CD4-positive, alpha-beta T cell treated with Interleukin-10 for 1 hour (primary cell): Measurements from ENCODE around the gene UBTD2.
"Not testable (repeated sequence)": the region's sequence is repeated elsewhere in the genome, so short reads cannot be mapped to it uniquely, and the experiment has no call there.

Experiments used
- DNase-seq: peaks from one replicate; pipeline ENCODE4 v3.0.0-alpha.2; 2020

UBTD2 gene

DNA sequence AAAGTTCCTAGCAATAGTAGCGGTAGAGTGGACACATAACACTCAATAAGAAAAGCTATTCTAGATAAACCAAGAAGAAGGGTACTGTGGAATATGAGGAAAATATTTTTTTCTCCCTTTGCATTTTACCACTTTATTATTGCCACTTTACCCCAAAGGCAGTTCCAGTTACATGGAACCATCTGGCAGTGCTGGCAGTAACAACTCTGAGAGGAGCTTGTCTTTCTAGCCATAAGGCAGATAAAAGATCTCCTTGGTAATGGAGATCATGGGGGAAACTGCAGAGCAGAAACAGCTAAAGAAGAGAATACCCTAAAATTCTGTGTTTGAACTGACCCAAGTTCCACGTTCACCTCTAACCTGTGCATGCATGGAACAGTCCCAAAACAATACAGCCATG is 38.5 kb downstream of the UBTD2 start:
- DNase-seq, result no peak

DNA sequence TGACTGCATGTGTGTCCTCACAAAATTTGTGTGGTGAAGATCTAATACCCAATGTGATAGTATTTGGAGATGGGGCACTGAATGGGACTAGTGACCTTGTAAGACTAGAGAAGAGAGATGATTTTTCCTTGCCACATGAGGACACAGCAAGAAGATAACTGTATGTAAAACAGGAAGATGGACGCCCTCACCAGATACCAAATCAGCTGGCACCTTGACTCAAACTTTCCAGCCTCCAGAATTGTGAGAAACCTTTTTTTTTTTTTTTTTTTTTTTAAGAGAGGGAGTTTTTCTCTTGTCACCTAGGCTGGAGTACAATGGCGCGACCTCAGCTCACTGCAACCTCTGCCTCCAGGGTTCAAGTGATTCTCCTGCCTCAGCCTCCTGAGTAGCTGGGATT is 40.3 kb downstream of the UBTD2 start:
- no peak for DNase-seq

DNA sequence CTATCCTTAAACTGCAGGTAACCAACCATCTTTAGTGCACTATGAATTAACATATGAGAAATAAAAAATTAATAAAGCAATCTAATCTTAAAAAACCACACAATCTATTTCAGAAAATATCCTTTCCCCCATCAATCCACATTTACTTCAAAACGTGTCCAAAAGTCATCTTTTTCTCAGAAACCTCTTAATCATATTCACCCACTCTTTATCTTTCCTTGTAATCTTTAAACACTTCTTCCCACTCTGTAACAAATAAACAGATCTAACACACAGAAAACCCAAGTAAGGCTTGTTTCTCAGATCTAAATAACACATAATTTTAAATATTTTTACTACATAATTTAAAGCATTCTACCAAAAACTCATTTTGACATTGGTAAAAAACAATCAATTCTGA is 45.2 kb downstream of the UBTD2 start:
- DNase-seq, result no peak

DNA sequence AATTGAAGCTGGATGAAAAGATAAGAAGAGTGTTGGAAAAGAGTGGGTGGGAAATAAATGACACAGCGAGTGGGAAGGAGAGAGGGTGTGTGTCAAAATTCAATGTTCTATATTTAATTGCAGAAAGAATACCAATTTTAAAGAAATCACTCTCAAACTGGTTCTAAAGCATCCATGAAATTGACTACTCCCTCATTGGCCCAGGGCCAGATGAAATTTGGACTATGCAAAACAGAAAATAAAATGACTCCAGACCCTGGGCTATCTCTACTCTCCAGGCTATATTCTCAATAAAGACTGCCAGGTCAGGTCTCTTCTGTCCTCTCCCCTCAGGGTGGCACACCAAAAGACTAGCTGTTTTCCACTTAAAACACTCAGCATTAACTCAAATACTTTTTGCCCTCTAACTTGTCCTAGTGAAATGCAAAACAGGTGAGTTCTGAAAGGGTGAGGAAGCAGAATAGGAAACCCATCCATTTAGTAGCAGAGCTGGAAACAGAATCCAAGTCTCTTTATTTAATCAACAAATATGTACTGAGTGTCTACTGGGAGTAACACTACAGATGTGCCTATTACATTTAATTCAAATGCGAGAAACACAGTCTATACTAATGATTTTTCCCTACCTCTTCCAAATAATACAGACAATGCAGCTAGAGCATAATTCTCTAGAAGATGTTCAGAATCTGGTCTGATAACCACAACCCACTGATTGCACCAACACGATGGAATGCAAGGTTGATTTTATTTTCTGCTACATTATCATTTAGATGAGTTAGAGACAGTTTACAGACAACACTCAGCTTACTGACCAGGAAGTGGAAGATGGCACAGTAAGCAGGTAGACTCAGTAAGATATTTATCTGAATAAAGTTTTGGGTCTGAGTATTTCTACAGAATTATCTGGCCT is 47.5 kb downstream of the UBTD2 start:
- DNase-seq, result no peak

DNA sequence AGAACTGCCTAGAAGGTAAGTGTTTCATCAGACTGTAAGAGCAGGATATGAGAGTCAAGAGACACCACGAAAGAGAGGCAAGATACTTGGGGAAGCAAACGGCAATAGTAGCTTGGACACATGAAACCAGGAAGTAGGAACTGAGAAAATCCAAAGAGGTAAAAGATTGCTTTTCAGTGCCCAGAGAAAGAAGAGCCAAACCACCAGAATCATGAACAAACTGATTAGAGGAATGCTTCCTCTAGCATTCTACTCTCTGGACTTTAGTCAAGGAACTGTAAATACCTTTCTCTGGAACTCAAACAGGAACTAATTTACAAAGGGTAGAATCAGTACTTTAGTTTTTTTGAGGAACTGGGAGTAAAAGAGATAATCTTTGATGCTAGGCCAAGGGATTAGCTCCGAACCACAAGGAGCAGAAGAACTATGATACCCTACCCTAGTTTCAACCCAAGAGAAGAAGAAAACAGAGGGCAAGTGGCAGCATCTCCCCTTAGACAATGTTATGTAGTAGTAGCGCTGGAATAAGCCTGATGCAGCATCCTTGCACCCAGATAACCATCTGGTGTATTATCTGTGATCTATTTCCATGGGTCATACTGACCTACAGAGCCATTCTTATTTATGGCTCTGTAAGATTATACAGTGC is 48.3 kb downstream of the UBTD2 start:
- no peak for DNase-seq

DNA sequence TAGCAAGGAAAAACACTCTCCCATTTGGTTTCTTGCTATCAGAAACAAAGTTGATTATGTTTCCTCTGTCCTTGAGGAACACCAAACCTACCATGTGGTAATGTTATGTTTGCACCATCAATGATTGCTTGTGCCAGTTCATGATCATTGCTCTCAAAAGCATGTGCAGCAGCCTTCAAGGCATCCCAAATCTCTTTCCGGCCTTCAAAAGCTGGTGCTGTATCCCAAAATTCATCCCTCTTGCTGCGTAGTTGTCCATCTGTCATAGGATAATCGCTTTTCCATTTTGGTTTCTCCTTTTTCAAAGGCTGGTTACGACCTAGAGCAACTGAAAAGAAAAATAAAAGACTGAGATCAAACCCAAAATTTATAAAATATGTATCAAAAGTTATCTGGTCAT is 49.5 kb downstream of the UBTD2 start:
- DNase-seq, result no peak

DNA sequence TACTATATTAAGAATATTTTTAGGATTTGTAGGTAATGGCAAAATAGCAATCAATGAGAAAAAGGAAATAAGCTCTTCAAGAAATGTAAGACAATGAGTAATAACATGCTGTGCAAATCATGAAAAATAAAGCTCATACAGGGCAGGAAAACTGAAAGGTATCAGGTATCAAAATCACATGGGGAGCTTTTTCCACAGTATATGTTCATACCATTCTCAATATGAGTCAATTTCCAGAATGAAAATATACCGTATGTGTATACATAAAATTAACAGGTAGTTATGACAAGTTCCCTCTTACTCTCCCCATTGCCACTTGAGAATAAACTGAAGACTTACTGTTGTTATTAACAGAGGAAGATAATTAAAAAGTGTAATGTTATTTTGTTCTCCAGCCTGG is 53.7 kb downstream of the UBTD2 start:
- no peak for DNase-seq

DNA sequence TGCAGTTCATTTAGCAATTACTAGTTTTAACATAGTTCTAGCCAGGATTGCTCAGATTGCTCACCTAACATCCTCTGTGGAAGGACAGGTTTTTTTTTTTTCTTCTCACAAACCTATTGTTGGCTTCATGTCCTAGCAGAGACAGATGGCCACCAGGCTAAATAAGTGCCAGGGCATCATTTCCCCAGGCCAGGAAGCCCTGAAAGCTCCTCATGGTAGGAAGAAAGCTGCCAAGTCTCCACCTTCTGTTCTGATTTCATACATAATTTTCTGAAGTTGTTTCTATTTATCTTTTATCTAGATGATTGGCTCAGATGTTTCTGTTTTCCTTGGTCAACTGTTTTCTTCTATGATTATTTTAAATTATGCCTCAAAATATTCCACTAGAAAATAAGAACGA is 58.6 kb downstream of the UBTD2 start:
- DNase-seq, result no peak

DNA sequence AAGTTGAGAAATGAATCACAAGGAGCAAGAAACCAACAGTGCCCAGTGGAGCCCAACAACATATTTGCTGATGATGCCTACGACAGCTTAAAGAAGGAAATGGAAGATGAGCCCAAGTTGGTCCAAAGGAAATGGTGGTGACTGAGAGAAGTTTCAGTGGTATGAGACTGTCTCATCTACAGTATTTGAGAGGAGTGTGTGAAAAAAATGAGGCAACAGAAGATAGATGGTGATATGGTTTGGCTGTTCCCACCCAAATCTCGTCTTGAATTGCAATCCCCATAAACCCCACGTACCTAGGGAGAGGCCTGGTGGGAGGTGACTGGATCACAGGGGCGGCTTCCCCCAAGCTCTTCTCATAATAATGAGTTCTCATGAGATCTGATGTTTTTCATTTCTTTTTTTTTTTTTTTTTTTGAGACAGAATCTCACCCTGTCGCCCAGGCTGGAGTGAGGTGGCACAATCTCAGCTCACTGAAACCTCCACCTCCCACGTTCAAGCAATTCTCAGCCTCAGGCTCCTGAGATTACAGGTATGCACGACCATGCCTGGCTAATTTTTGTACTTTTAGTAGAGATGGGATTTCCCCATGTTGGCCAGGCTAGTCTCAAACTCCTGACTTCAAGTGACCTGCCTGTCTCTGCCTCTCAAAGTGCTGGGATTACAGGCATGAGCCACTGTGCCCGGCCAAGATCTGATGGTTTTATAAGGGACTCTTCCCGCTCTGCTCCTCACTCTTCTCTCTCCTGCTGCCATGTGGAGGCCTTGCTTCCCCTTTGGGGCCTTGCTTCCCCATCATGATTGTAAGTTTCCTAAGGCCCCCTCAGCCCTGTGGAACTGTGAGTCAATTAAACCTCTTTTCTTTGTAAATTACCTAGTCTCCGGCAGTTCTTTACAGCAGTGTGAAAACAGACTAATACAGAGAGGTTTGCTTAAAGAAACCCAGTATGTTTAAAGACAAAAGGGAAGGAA is 59.4 kb downstream of the UBTD2 start:
- no peak for DNase-seq

DNA sequence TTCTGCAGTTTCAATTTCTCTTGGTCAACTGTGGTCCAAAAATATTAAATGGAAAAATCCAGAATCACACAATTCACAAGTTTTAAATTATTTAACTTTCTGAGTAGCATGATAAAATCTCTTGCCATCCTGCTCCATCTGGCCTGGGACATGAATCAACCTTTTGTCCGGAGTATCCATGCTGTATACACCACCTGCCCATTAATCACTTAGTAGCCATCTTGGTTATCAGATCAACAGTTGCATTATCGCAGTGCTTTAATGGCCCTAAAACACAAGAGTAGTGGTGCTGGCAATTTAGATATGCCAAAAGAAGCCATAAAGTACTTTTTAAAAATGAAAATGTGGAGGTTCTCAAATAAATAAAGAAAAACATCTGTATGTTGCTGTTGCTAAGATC is 64.3 kb downstream of the UBTD2 start:
- no peak for DNase-seq

DNA sequence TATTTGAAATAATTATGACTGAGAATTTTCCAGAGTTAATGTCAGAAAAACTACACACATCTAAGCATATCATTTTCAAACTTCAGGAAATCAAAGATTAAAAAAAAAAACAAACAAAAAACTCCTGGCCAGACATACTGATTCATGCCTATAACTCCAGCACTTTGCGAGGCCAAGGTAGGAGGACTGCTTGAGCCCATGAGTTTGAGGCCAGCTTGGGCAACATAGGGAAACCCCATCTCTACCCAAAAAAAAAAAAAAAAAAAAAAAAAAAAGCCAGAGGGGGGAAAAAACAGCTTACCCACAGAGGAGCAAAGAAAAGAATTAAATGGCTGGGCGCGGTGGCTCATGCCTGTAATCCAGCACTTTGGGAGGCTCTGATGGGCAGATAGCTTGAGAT is 67.2 kb downstream of the UBTD2 start:
- no peak for DNase-seq

DNA sequence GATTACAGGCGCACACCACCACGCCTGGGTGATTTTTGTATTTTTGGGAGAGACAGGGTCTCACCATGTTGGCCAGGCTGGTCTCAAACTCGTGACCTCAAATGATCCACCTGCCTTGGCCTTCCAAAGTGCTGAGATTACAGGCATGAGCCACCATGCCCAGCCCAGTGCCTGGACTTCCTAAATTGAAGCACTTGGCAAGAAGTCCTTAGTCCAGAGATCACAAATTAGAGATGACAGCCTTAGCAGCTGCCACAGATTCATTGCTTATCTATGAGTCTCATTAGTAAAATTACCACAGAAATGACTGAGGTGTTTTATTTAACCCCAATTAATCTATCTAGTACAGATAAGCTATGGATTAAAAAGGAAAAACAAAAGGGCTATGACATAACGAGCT is 70.4 kb downstream of the UBTD2 start:
- DNase-seq, result no peak

DNA sequence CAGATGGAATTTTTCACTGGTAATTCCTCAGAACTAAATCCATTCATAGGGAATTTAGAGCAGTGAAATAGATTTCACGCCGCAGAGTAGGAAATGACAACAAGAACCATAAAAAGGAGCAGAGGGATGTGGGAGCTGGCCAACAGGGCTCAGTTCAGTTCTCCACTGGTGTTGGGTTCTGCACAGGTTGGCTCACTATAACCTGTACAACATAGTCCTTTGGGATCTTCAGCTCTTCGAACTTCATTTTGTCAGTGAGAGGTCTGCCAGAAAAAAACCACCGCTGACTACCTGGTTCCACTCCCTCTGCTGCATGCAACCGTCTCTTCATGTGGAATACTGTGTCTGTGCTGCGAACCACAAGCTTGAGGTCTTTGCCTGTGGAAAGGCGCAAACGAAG is 71.9 kb downstream of the UBTD2 start:
- DNase-seq, result no peak

DNA sequence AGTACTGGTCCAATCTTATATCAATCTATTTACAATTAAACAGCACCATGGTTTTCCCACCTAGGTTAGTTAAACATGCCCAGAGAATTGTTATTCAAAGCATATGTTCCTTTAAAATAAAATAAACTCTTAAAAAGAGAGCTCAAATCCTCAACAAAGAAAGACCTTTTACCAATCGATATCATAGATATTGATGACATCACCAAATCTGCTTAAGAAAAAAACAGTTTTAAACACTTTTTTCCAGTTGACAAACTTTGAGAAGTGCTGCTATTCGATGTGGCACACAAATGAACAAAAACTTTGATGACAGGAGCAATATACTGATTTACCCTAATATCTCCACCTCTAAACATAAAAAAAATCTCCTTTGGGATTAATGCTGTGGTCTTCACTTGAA is 73.8 kb downstream of the UBTD2 start:
- no peak for DNase-seq

DNA sequence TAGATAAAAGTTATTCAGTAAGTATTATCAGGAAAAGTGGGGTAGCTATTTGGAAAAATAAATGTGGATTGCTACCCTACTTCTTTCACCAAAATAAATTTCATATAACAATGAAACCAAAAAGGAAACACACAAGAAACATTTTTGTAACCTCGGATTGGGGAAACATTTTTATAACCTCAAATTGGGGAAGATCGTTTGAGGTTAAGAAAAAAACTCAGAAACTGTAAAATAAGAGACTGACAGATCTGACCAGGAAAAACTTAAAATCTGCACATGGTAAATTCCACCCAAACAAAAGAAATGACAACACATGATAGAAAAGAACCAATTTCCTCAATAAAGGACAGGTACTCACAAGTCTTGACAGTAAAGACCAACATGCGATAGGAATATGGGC is 76.1 kb downstream of the UBTD2 start:
- DNase-seq, result no peak

DNA sequence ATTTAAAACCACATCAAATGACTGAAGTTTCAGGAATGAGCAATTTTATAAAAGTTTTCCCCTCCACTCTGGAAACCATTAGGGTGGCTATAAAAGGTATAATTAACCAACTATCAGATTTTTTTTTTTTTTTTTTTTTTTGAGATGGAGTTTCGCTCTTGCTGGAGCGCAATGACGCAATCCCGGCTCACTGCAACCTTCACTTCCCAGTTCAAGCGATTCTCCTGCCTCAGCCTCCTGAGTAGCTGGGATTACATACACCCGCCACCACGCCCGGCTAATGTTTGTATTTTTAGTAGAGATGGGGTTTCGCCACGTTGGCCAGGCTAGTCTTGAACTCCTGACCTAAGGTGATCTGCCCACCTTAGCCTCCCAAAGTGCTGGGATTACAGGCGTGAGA is 77.6 kb downstream of the UBTD2 start:
- DNase-seq, result not testable (repeated sequence)

DNA sequence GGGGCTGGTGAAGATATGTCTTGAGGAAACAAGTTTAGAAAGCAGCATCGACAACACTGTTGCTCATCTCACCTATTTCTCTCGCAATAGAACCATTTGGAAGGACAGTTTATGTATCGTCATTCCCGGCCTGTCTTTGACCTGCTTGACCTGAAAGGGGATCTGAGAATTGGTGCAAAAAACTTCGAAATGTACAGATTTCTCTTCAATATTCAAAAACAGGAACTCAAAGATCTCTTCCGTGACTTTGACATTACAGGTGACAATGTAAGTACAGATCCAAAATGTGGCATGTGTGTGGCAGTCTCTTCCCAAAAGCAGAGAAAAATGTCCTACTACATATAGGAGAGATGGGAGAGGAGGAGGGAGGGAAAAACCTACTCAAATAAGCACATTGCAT is 83.1 kb downstream of the UBTD2 start:
- DNase-seq, result no peak

DNA sequence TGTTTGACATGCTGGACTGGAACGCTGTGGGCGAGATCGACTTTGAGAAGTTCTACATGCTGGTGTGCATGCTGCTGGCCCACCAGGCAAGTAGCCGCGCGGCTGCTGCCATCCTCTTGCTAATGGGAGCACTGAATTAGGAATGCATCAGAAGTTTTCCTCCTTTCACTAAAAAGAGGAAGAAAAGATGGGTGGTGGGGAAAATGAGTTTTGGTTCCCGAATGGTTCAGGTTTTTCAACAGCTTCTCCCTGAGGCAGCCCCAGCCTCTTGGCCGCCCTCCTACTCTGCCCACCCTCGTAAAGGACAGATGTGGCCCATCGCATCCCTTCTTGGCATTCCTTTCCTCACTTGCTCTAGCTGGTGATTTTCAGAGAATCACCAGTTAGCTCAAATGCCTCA is 84.1 kb downstream of the UBTD2 start:
- no peak for DNase-seq

DNA sequence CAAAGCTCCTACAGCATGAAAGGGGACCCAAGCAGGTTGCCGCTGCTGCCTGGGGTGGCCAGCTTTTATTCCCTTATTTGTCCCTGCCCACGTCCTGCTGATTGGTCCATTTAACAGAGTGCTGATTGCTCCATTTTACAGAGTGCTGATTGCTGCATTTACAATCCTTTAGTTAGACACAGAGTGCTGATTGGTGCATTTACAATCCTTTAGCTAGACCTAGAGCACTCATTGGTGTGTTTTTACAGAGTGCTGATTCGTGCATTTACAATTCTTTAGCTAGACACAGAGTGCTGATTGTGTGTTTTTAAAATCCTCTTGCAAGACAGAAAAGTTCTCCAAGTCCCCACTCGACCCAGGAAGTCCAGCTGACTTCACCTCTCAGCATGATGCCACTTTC is 85.8 kb downstream of the UBTD2 start:
- DNase-seq, result not testable (repeated sequence)

DNA sequence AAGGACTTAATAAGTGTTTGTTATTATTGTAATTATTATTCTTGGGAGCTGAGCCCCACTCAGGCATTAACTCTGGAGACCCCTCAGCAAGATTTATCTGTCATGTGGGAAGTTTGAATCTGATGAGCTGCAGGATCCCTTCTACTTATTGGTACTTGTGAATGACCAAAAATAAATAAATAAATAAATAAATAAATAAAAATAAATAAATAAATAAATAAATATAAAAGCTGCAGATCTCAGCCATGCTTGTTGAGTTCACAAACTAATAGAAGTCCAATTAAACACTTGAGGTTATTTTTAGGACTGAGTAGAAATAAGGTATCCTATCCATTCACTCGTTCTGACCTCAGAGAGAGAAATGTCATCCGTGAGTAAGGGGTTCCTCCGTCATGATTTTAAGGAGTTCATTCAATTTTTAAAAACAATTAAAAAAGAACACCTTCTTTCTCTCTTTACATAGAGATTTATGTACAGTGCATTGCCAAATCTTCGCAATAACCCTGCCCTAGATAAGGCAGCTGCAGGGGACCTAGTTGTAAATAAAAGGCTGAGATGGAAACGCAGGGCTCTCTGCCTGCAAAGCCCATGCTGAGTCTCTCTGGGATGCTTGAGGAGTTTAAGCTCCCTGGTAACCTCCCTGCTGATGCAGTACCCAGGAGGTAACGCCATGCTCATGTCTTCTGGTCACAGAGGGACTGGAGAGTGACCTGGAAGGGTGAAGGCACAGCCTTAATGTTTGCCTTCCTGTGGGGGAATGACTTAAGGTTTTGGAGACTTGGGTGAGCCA is 88.4 kb downstream of the UBTD2 start:
- DNase-seq, result no peak

DNA sequence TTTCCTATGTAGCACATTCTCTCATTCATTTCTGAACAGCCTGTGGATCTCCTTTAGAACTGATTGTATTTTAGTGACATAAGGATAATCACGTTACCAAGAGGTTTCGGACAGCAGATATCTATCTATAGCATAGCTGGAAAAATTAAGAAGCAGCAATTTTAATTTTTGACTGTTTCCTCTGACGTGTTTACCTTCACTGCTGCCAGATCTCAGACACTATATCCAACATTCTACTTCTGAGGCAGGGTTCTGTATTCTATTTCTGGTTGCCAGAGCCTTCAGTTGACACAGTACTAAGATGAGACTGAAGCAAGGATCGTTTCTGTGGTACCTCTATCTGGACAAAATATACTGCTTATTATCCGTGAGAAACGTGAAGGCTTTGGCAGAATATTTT is 89.7 kb downstream of the UBTD2 start, which contains the start of gene EFCAB9:
EFCAB9 (plus strand) TSS at position 301 of the 400 bp plus-strand sequence; CDS start at position 302, 1 bp downstream.
- no peak for DNase-seq

DNA sequence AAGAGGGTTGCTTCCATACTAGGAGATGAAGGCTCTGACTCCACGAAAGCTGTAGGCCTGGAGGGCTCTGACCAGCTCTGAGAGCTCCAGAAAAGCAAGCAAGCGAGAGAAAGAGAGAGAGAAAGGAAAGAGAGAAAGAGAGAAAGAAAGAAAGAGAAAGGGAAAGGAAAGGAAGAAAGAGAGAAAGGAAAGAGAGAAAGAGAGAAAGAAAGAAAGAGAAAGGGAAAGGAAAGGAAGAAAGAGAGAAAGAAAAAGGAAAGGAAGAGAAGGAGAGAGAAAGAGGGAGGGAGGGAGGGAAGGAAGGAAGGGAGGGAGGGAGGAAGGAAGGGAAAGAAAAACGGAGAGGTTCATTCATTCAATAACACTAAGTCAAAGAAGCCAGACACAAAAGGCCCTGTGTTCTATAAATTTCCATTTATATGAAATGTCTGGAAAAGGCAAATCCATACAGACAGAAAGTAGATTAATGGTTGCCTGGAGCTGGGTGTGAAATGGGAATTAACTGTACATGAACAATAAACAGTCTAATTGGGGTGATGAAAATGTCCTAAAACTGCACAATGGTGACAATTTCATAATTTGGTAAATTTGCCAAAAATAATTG is 93.8 kb downstream of the UBTD2 start:
- DNase-seq, result no peak
